K562 (cell line): Measurements from ENCODE around the gene VEGFB. TPM values are rescaled to one million over a fixed set of nuclear protein-coding genes. Genes with fewer than 3 reads are reported as not detected.

Experiments used
- BCOR ChIP-seq: fragments of 450-650 bp; IDR thresholded peaks from 2 replicates; pipeline ENCODE4 v1.6.1; 2016
- FOXM1 ChIP-seq, 2 experiments: fragments of 450-650 bp in 1 of 2; sonication (generic) in 1 of 2; formaldehyde crosslinking in 1 of 2; IDR thresholded peaks; 2 replicates each; pipeline versions ENCODE4 v1.6.1 to v1.9.0; 2017 to 2022; ENCODE audit warnings: low read depth in 2 of 2, mild to moderate bottlenecking in 2 of 2, missing genetic modification reagents in 1 of 2, moderate library complexity in 1 of 2
- HNRNPL ChIP-seq: fragments of 200-400 bp; formaldehyde crosslinking; IDR thresholded peaks from 2 replicates; pipeline ENCODE4 v1.6.1; 2017; ENCODE audit warnings: low read depth, mild to moderate bottlenecking, low read length
- MYC ChIP-seq, 2 experiments: fragments of 250-450 bp in 1 of 2; sonication (Bioruptor Pico) in 1 of 2; IDR thresholded peaks; 2 replicates each; pipeline versions ENCODE4 v1.5.1 to v1.6.1; 2012 to 2021; ENCODE audit warnings: low read depth in 2 of 2, borderline replicate concordance in 1 of 2, improper control_type of control experiment in 1 of 2, low read length in 1 of 2, mild to moderate bottlenecking in 1 of 2, moderate library complexity in 1 of 2
- RBM22 ChIP-seq: fragments of 200-400 bp; formaldehyde crosslinking; IDR thresholded peaks from 2 replicates; pipeline ENCODE4 v1.6.1; 2018; ENCODE audit warnings: low read length, low read depth; ENCODE audit not compliant: poor library complexity, severe bottlenecking
- RREB1 ChIP-seq: fragments of 250-450 bp; sonication (Bioruptor Pico); IDR thresholded peaks from 2 replicates; pipeline ENCODE4 v1.4.0; 2020
- SRSF3 ChIP-seq: fragments of 200-400 bp; formaldehyde crosslinking; IDR thresholded peaks from 2 replicates; pipeline ENCODE4 v1.6.1; 2016; ENCODE audit warnings: mild to moderate bottlenecking, low read length, moderate library complexity; ENCODE audit not compliant: insufficient read depth
- TEAD1 ChIP-seq, 2 experiments: fragments of 450-650 bp in 1 of 2; sonication (generic) in 1 of 2; formaldehyde crosslinking; IDR thresholded peaks; 2 replicates each; pipeline versions ENCODE4 v1.4.0 to v1.8.0; 2020 to 2022; ENCODE audit warnings: mild to moderate bottlenecking in 2 of 2, missing genetic modification reagents in 1 of 2
- ZFP36 ChIP-seq: fragments of 150-350 bp; IDR thresholded peaks from 2 replicates; pipeline ENCODE4 v1.6.1; 2018; ENCODE audit warnings: low read length, low read depth; ENCODE audit not compliant: partially characterized antibody
- ZNF436 ChIP-seq: fragments of 250-450, 450-650 bp; sonication (Bioruptor Pico); formaldehyde crosslinking; IDR thresholded peaks from 2 replicates; pipeline ENCODE4 v1.7.0; 2020; ENCODE audit warnings: mild to moderate bottlenecking
- ZSCAN29 ChIP-seq: fragments of 450-650 bp; IDR thresholded peaks from 2 replicates; pipeline ENCODE4 v1.6.1; 2017
- polyA plus RNA-seq, 8 experiments: library from polyadenylated mRNA; depleted of rRNA in 4 of 8; stranded (reverse) in 5 of 8; unstranded in 3 of 8; fragments of >200 nt; fragmentation: Nextera tagmentation in 2 of 8; fragmentation: Illumina TruSeq in 1 of 8; extraction: Ambion mirVana in 2 of 8; extraction: Trizol in 1 of 8; gene quantifications; 2 replicates each; pipeline versions ENCODE4 v1.2.1 to v1.2.3, GENCODE V29; 2011 to 2014; ENCODE audit warnings: inconsistent platforms in 1 of 8, missing spikeins in 1 of 8
- total RNA-seq, 7 experiments: library from RNA; depleted of rRNA in 6 of 7; stranded (reverse); fragments of >200 nt in 6 of 7; fragmentation: Illumina TruSeq in 2 of 7; extraction: Trizol in 2 of 7; gene quantifications; 2 replicates each; pipeline versions ENCODE4 v1.2.1 to v1.2.3, GENCODE V29; 2011 to 2021; ENCODE audit warnings: low replicate concordance in 1 of 7
- TF ChIP-seq, protein P1 (sequence below): fragments of 150-350 bp; IDR thresholded peaks from 2 replicates; pipeline ENCODE4 v1.6.1; 2014; ENCODE audit warnings: low read depth, mild to moderate bottlenecking, low read length, borderline replicate concordance
- TF ChIP-seq, protein P2 (sequence below), 2 experiments: fragments of 450-650 bp; IDR thresholded peaks; 2 replicates each; pipeline ENCODE4 v1.6.1; 2016
- TF ChIP-seq, protein P3 (sequence below): fragments of 250-450 bp; sonication (Bioruptor Pico); IDR thresholded peaks from 2 replicates; pipeline ENCODE4 v1.5.0; 2021

The VEGFB gene
- total and polyA plus RNA-seq, 9 of the 15 experiments (the other 6 are each of a cell fraction or from before 2014, with no cell fraction given) = 11.0 to 83.4 (median 25.7) TPM

DNA sequence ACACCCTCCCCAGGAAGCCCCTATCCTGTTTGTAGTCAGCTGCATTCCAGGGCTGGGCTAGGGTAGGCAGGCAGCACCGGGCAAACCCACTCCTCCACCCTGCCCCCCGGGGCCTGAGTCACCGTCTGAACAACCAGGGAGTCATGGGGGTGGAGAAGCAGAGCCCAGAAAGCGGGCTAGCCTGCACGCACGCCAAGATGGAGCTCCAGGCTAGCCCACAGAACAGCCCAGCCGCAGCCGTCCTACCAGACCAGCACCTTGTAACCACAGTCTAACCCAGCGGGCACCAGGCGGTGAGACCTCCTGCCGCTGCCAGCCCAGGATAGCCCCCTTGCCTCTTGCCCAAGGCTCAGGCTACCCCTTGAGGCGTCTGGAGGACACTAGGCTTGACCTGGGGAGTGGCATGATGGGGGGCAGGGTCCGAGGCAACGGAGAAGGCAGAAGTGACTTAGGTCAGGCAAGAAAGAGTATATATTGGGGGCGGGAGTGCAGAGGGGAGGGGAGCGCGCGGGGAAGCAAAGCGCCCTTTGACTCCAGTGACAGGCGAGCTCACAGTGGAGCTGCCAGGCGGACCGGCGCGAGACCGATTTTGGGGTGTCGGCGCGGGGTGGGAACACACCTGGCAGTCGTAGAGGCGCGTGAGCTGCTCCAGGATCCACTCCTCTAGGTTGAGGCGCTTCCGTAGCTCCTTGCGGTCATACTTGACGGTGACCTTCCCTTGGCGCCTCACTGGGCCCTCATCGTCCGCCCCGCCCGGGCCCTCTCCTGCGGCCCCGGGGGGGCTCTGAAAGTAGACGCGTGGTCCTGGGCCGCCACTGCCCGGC, 11.6 kb downstream of the VEGFB start (continued):
- TF ChIP-seq, protein P1, sequence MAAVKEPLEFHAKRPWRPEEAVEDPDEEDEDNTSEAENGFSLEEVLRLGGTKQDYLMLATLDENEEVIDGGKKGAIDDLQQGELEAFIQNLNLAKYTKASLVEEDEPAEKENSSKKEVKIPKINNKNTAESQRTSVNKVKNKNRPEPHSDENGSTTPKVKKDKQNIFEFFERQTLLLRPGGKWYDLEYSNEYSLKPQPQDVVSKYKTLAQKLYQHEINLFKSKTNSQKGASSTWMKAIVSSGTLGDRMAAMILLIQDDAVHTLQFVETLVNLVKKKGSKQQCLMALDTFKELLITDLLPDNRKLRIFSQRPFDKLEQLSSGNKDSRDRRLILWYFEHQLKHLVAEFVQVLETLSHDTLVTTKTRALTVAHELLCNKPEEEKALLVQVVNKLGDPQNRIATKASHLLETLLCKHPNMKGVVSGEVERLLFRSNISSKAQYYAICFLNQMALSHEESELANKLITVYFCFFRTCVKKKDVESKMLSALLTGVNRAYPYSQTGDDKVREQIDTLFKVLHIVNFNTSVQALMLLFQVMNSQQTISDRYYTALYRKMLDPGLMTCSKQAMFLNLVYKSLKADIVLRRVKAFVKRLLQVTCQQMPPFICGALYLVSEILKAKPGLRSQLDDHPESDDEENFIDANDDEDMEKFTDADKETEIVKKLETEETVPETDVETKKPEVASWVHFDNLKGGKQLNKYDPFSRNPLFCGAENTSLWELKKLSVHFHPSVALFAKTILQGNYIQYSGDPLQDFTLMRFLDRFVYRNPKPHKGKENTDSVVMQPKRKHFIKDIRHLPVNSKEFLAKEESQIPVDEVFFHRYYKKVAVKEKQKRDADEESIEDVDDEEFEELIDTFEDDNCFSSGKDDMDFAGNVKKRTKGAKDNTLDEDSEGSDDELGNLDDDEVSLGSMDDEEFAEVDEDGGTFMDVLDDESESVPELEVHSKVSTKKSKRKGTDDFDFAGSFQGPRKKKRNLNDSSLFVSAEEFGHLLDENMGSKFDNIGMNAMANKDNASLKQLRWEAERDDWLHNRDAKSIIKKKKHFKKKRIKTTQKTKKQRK = no peak
- TF ChIP-seq SRSF3 = no peak
- no peak for TF ChIP-seq RBM22
- TF ChIP-seq FOXM1 (IDR thresholded peaks at IDR 0.05; ENCODE audit: low read depth) = no peak
- no peak for TF ChIP-seq FOXM1 (CRISPR knock-in tag; IDR thresholded peaks at IDR 0.05; ENCODE audit: low read depth)
- TF ChIP-seq BCOR = peak; percentile 63
- no peak for TF ChIP-seq HNRNPL
- TF ChIP-seq TEAD1 (CRISPR knock-in tag; IDR thresholded peaks at IDR 0.05) = peak in 1 of 2 experiments; percentile 85; a peak in 2 of 4 replicates
- no peak for TF ChIP-seq RREB1 (CRISPR knock-in tag)
- TF ChIP-seq ZNF436 = no peak
- TF ChIP-seq, protein P2, sequence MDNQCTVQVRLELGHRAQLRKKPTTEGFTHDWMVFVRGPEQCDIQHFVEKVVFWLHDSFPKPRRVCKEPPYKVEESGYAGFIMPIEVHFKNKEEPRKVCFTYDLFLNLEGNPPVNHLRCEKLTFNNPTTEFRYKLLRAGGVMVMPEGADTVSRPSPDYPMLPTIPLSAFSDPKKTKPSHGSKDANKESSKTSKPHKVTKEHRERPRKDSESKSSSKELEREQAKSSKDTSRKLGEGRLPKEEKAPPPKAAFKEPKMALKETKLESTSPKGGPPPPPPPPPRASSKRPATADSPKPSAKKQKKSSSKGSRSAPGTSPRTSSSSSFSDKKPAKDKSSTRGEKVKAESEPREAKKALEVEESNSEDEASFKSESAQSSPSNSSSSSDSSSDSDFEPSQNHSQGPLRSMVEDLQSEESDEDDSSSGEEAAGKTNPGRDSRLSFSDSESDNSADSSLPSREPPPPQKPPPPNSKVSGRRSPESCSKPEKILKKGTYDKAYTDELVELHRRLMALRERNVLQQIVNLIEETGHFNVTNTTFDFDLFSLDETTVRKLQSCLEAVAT (IDR thresholded peaks at IDR 0.05) = peak in 1 of 2 experiments; percentile 42; a peak in 2 of 4 replicates
- peak; percentile 17; the same call in 1 of the 2 replicates for TF ChIP-seq MYC (IDR thresholded peaks at IDR 0.05; ENCODE audit: low read depth, low read length)
- peak; percentile 18; the same call in 1 of the 2 replicates for TF ChIP-seq MYC (CRISPR knock-in tag; IDR thresholded peaks at IDR 0.05; ENCODE audit: borderline replicate concordance, low read depth)
- TF ChIP-seq, protein P3, sequence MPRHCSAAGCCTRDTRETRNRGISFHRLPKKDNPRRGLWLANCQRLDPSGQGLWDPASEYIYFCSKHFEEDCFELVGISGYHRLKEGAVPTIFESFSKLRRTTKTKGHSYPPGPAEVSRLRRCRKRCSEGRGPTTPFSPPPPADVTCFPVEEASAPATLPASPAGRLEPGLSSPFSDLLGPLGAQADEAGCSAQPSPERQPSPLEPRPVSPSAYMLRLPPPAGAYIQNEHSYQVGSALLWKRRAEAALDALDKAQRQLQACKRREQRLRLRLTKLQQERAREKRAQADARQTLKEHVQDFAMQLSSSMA (CRISPR knock-in tag) = no peak
- no peak for TF ChIP-seq ZSCAN29
- peak; percentile 40 for TF ChIP-seq ZFP36
